ENCODE data around the gene NYNRIN. TPM values are rescaled to one million over a fixed set of nuclear protein-coding genes. Genes with fewer than 3 reads are reported as not detected.

The NYNRIN gene
- total RNA-seq, 1 experiment from 2014 or later: 0.31 TPM

DNA sequence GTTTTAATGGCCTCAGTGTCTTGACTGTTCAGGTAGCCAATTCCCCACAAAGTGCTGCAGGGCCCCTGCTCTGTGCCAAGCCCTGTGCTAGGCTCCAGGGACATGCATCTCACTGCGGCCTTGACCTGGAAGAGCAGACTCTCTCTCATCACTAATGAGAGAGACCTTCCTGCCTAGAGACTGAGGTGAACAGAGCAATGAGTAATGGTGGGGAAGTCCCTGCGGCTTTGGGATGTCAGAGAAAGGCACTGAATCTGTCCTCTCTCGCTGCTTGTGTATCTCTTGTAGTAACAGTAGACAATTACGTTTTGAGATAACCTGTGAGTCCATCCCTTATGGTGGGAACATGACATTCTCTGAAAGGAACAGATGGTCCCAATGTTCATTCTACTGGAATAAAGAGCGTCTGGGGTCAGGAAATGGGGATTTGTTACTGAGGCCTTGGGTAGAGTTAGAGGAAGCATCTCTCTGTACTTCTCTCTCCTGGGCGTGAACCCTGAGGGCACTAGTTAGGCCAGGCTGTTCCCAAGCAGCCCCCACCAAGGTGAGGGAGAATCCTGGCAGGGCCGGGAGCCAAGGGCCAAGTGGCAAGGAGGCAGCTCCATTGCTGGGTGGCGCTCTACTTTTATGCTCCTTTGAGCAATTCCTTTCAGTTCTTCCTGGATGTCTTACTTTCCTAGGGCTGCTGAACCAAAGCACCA lies 17.3 kb upstream of the NYNRIN start:
- TF ChIP-seq, protein P1, sequence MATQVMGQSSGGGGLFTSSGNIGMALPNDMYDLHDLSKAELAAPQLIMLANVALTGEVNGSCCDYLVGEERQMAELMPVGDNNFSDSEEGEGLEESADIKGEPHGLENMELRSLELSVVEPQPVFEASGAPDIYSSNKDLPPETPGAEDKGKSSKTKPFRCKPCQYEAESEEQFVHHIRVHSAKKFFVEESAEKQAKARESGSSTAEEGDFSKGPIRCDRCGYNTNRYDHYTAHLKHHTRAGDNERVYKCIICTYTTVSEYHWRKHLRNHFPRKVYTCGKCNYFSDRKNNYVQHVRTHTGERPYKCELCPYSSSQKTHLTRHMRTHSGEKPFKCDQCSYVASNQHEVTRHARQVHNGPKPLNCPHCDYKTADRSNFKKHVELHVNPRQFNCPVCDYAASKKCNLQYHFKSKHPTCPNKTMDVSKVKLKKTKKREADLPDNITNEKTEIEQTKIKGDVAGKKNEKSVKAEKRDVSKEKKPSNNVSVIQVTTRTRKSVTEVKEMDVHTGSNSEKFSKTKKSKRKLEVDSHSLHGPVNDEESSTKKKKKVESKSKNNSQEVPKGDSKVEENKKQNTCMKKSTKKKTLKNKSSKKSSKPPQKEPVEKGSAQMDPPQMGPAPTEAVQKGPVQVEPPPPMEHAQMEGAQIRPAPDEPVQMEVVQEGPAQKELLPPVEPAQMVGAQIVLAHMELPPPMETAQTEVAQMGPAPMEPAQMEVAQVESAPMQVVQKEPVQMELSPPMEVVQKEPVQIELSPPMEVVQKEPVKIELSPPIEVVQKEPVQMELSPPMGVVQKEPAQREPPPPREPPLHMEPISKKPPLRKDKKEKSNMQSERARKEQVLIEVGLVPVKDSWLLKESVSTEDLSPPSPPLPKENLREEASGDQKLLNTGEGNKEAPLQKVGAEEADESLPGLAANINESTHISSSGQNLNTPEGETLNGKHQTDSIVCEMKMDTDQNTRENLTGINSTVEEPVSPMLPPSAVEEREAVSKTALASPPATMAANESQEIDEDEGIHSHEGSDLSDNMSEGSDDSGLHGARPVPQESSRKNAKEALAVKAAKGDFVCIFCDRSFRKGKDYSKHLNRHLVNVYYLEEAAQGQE (IDR thresholded peaks at IDR 0.05; ENCODE audit: insufficient read depth in 1 of 2, low read depth in 2 of 2, low read length in 1 of 2): no peak
- TF ChIP-seq POLR2AphosphoS5 (IDR thresholded peaks at IDR 0.05; ENCODE audit: low read depth, low read length): no peak
- no peak for TF ChIP-seq SIN3A (IDR thresholded peaks at IDR 0.05; ENCODE audit: borderline replicate concordance, insufficient read depth, low read depth, low read length)
- TF ChIP-seq, protein P2, sequence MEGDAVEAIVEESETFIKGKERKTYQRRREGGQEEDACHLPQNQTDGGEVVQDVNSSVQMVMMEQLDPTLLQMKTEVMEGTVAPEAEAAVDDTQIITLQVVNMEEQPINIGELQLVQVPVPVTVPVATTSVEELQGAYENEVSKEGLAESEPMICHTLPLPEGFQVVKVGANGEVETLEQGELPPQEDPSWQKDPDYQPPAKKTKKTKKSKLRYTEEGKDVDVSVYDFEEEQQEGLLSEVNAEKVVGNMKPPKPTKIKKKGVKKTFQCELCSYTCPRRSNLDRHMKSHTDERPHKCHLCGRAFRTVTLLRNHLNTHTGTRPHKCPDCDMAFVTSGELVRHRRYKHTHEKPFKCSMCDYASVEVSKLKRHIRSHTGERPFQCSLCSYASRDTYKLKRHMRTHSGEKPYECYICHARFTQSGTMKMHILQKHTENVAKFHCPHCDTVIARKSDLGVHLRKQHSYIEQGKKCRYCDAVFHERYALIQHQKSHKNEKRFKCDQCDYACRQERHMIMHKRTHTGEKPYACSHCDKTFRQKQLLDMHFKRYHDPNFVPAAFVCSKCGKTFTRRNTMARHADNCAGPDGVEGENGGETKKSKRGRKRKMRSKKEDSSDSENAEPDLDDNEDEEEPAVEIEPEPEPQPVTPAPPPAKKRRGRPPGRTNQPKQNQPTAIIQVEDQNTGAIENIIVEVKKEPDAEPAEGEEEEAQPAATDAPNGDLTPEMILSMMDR (IDR thresholded peaks at IDR 0.05): no peak
- TF ChIP-seq TCF7L2 (IDR thresholded peaks at IDR 0.05; ENCODE audit: low read depth, low read length): no peak
- no peak for ATAC-seq
- no peaks in the 10 kb centered on the region for H3K36me3 ChIP-seq (ENCODE audit: control insufficient read depth, insufficient read depth, low read length)
- CTCF ChIA-PET: no interaction called here
- H3K4me1 ChIP-seq (ENCODE audit: control insufficient read depth, insufficient read depth, low read length): no peaks in the 10 kb centered on the region
- no peak for DNase-seq (ENCODE audit: low read depth, low spot score)
- no peaks in the 10 kb centered on the region for H3K27me3 ChIP-seq (ENCODE audit: control insufficient read depth, insufficient read depth, low read length)
- no peaks in the 10 kb centered on the region for H3K9me3 ChIP-seq (ENCODE audit: control insufficient read depth, insufficient read depth, low read depth, low read length)
- no peak overlapping the region for H3K4me3 ChIP-seq (ENCODE audit: low read depth in 2 of 2, low read length in 2 of 2)
- intact Hi-C loops (cut with micrococcal nuclease; ENCODE audit: unreplicated experiment) (no loop called here), in situ Hi-C loops (cut with HindIII; ENCODE audit: low pct_unique_long_range_greater_than_20kb, low sequenced_read_pairs) (no loop called here)
- no peak overlapping the region for H3K27ac ChIP-seq (ENCODE audit: low read length)
- POLR2A ChIA-PET: no interaction called here
- BruUV-seq (replicated peaks): no TSS peak

DNA sequence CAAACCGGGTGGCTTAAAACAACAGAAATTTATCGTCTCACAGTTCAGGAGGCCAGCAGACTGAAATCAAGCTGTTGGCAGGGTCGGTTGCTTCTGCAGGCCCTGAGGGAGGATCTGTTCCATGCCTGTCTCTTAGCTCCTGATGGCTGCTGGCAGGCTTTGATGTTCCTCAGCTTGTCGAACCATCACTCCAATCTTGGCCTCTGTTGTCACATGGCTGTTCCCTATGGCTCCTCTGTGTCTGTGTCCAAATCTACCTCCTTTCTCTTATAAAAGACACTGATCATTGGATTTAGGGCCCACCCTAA lies 16.8 kb upstream of the NYNRIN start:
- Histone ChIP-seq H3K4me3 (ENCODE audit: low read depth in 2 of 2, low read length in 2 of 2) (no peak overlapping the region), H3K27ac (ENCODE audit: low read length) (no peak overlapping the region), H3K9me3 (ENCODE audit: control insufficient read depth, insufficient read depth, low read depth, low read length) (no peaks in the 10 kb centered on the region), H3K27me3 (ENCODE audit: control insufficient read depth, insufficient read depth, low read length) (no peaks in the 10 kb centered on the region), H3K36me3 (ENCODE audit: control insufficient read depth, insufficient read depth, low read length) (no peaks in the 10 kb centered on the region), H3K4me1 (ENCODE audit: control insufficient read depth, insufficient read depth, low read length) (no peaks in the 10 kb centered on the region)
- in situ Hi-C loops (cut with HindIII; ENCODE audit: low pct_unique_long_range_greater_than_20kb, low sequenced_read_pairs): no loop called here
- ChIA-PET CTCF (no interaction called here), POLR2A (no interaction called here)
- intact Hi-C loops (cut with micrococcal nuclease; ENCODE audit: unreplicated experiment): no loop called here
- DNase-seq (ENCODE audit: low read depth, low spot score) (no peak), ATAC-seq (no peak)
- TF ChIP-seq, protein P1 (IDR thresholded peaks at IDR 0.05; ENCODE audit: insufficient read depth in 1 of 2, low read depth in 2 of 2, low read length in 1 of 2): no peak
- no peak for TF ChIP-seq TCF7L2 (IDR thresholded peaks at IDR 0.05; ENCODE audit: low read depth, low read length)
- no peak for TF ChIP-seq SIN3A (IDR thresholded peaks at IDR 0.05; ENCODE audit: borderline replicate concordance, insufficient read depth, low read depth, low read length)
- TF ChIP-seq POLR2AphosphoS5 (IDR thresholded peaks at IDR 0.05; ENCODE audit: low read depth, low read length): no peak
- TF ChIP-seq, protein P2 (IDR thresholded peaks at IDR 0.05): no peak
- no TSS peak for BruUV-seq (replicated peaks)
